Measurements from ENCODE around the gene TRMT2B.
"Not testable (repeated sequence)": the region's sequence is repeated elsewhere in the genome, so short reads cannot be mapped to it uniquely, and the experiment has no call there.

The TRMT2B gene

DNA sequence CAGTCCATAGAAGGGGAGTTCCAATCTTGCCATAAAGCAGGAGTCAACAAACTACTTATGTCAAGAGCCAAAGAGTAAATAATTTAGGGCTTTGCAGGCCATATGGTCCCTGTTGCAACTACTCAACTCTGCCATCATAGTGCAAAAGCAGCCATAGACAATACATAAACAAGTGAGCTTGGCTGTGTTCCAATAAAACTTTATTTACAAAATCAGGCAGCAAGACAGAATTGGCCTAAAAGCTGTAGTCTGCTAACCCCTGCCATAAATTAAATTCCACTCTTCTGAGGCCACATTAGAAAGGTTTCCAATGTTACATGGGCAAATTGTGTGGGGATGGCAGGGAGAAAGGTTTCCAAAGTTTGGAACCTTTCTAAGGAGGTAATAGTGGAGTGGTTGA, 14.7 kb downstream of the TRMT2B start:
- no peak for DNase-seq (ENCODE audit: low read depth)
- TF ChIP-seq, protein P1, sequence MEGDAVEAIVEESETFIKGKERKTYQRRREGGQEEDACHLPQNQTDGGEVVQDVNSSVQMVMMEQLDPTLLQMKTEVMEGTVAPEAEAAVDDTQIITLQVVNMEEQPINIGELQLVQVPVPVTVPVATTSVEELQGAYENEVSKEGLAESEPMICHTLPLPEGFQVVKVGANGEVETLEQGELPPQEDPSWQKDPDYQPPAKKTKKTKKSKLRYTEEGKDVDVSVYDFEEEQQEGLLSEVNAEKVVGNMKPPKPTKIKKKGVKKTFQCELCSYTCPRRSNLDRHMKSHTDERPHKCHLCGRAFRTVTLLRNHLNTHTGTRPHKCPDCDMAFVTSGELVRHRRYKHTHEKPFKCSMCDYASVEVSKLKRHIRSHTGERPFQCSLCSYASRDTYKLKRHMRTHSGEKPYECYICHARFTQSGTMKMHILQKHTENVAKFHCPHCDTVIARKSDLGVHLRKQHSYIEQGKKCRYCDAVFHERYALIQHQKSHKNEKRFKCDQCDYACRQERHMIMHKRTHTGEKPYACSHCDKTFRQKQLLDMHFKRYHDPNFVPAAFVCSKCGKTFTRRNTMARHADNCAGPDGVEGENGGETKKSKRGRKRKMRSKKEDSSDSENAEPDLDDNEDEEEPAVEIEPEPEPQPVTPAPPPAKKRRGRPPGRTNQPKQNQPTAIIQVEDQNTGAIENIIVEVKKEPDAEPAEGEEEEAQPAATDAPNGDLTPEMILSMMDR (IDR thresholded peaks at IDR 0.05; ENCODE audit: control insufficient read depth, insufficient read depth, low read depth, low read length, missing control alignments), result no peak
- no peak overlapping the region for H3K4me3 ChIP-seq (ENCODE audit: control insufficient read depth, low read depth, low read length)

DNA sequence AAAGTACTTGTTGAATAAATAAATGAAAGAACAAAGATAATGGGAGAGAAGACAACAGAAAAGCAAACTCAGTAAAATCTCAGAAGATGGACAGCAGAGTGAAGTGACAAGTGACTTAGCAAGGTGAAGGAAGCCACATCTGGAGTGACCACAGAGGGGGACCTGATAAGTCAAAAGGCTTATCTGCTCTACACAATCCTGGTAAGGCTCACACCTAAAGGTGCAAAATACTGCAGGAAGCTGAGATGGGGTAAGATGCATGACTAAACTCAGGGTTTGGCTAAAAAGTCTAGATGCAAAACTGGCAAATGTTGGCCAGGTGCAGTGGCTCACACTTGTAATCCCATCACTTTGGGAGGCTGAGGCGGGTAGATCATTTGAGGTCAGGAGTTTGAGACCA, 22.2 kb downstream of the TRMT2B start:
- no peak for DNase-seq (ENCODE audit: low read depth)
- TF ChIP-seq, protein P1 (IDR thresholded peaks at IDR 0.05; ENCODE audit: control insufficient read depth, insufficient read depth, low read depth, low read length, missing control alignments), result no peak
- H3K4me3 ChIP-seq (ENCODE audit: control insufficient read depth, low read depth, low read length), result no peak overlapping the region

DNA sequence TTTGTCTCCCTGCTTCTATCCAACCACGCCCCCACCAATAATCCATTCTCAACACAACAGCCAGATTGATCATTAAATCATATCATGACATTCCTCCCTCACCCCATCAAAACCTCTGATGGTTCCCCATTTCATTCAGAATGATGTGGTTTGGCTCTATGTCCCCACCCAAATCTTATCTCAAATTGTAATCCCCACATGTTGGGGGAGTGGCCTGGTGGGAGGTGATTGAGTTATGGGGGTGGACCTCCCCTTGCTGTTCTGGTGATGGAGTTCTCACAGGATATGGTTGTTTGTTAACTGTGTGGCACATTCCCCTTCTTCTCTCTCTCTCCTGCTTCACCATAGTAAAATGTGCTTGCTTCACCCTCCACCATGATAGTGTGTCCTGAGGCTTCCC, 23.3 kb downstream of the TRMT2B start:
- DNase-seq (ENCODE audit: low read depth), result no peak
- TF ChIP-seq, protein P1 (IDR thresholded peaks at IDR 0.05; ENCODE audit: control insufficient read depth, insufficient read depth, low read depth, low read length, missing control alignments), result no peak
- H3K4me3 ChIP-seq (ENCODE audit: control insufficient read depth, low read depth, low read length), result no peak overlapping the region

DNA sequence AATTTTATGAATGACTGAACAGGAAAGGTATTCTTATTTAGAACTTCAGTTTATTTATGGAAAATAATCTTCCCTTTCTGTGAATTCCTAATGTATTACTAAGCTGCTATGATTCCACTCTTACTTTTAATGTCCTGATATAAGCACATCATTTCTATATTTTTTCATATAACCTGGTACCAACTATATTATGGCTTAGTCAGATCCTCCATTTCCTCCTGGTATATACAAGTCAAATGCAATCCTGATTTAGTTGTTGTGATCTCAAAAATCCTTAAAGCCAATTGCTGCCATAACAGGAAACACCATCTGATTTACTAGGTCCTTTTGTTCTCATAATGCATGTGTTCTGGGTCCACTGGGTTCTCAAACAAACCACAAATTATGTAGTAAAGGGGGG, 26.8 kb downstream of the TRMT2B start:
- TF ChIP-seq, protein P1 (IDR thresholded peaks at IDR 0.05; ENCODE audit: control insufficient read depth, insufficient read depth, low read depth, low read length, missing control alignments), result no peak
- no peak for DNase-seq (ENCODE audit: low read depth)
- H3K4me3 ChIP-seq (ENCODE audit: control insufficient read depth, low read depth, low read length), result no peak overlapping the region

DNA sequence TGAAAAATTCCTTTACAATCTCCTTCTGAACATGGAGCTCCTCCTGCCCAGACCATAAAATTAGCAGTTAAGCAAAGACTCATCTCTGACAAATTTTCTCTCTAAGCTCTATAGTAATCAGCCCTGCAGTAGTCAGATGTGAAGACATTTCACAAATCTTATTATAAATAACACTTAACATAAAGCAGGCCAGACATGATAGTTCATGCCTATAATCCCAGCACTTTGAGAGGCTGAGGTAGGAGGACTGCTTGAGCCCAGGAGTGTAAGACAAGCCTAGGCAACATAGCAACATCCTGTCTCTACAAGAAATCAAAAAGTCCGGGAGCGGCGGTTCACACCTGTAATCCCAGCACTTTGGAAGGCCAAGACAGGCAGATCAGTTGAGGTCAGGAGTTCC, 29.9 kb downstream of the TRMT2B start:
- no peak overlapping the region for H3K4me3 ChIP-seq (ENCODE audit: control insufficient read depth, low read depth, low read length)
- TF ChIP-seq, protein P1 (IDR thresholded peaks at IDR 0.05; ENCODE audit: control insufficient read depth, insufficient read depth, low read depth, low read length, missing control alignments), result no peak
- DNase-seq (ENCODE audit: low read depth), result no peak

DNA sequence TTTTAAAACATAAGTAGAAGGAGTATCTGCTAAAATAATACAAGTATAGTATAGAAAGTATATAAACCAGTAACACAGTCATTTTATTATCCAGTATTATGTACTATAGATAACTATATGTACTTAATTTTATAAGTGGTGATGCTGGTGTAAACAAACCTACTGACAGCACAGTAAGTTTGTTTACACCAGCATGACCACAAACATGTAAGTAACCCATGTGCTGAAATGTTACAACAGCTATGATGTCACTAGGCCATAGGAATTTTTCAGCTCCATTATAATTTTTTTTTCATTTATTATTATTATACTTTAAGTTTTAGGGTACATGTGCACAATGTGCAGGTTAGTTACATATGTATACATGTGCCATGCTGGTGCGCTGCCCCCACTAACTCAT, 39.9 kb downstream of the TRMT2B start:
- not testable (repeated sequence) for H3K4me3 ChIP-seq (ENCODE audit: control insufficient read depth, low read depth, low read length); DNase-seq (ENCODE audit: low read depth)

DNA sequence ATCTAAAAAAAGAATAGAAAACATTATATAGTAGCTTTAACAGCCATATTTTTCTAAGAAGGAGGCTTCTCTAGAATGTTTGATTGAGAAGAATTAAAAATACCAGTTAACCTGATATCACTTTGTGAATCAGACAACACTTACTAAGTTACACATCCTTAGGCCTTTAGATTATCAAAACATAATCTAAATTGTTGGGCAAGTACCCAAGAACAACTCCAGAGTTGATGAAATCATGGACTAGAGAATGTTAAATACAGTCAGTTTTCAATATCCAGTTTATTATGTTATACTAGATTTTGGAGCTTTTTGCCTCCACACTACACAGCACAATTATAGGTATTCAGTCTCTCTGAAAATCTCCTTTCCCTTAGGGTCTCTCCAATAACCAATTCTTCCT, 42.8 kb downstream of the TRMT2B start:
- TF ChIP-seq, protein P1 (IDR thresholded peaks at IDR 0.05; ENCODE audit: control insufficient read depth, insufficient read depth, low read depth, low read length, missing control alignments), result no peak
- H3K4me3 ChIP-seq (ENCODE audit: control insufficient read depth, low read depth, low read length), result no peak overlapping the region
- no peak for DNase-seq (ENCODE audit: low read depth)

Data from AG09309 (cell line).